Upper lobe of left lung (tissue), 4 donors: ENCODE data around the gene NBAS.

ENCODE experiments used
- CTCF ChIP-seq, 6 experiments: fragments of 450-650 bp in 4 of 6; fragments of 200-600 bp in 2 of 6; sonication (generic) in 2 of 6; IDR thresholded peaks; one replicate each; pipeline ENCODE4 v1.5.1; 2016 to 2019; ENCODE audit warnings: antibody characterized with exemption in 6 of 6
- EP300 ChIP-seq, 4 donors: sonication (generic); formaldehyde crosslinking; IDR thresholded peaks; one replicate each; pipeline ENCODE4 v1.5.1; 2017; ENCODE audit warnings: antibody characterized with exemption in 4 of 4, control low read depth in 2 of 4
- POLR2AphosphoS5 ChIP-seq, 2 donors: sonication (generic); formaldehyde crosslinking; IDR thresholded peaks; one replicate each; pipeline ENCODE4 v1.5.1; 2017; ENCODE audit warnings: antibody characterized with exemption in 2 of 2

GRCh38 chr2:15559379-15560139 is 1.6 kb downstream of the NBAS start:
- TF ChIP-seq CTCF (IDR thresholded peaks at IDR 0.05) (no peak), EP300 (IDR thresholded peaks at IDR 0.05) (no peak), POLR2AphosphoS5 (IDR thresholded peaks at IDR 0.05) (no peak)
